K562 (cell line): Measurements from ENCODE around the gene ITGAD. TPM values are rescaled to one million over a fixed set of nuclear protein-coding genes. Genes with fewer than 3 reads are reported as not detected.

Experiments
- ATAC-seq: fragments of 200-7000 bp; cut with Tn5 transposase; 3 replicates; pipeline ENCODE4 v1.9.1; 2020; ENCODE audit warnings: moderate library complexity
- BruUV-seq: library from RNA; stranded (reverse); fragments of 400-500 nt; replicated peaks from 2 replicates; lab custom pipeline; 2021; lab: Mats Ljungman, UMichigan
- CTCF ChIA-PET: fragments of 300-600 bp; formaldehyde crosslinking; extraction: SDS; loops from one replicate; lab custom pipeline; 2021; ENCODE audit warnings: low intra/inter-chr PET ratio; lab: Yijun Ruan, JAX
- POLR2A ChIA-PET: fragments of 300-600, 350-650 bp; sonication (Branson Sonifier 250); formaldehyde crosslinking; extraction: SDS; loops from one replicate; lab custom pipeline; 2021; ENCODE audit warnings: antibody characterized with exemption, inconsistent platforms; lab: Yijun Ruan, JAX
- DNase-seq, 4 experiments: peaks; one replicate each; pipeline versions ENCODE4 v3.0.0 to v3.0.0-alpha.2; 2011 to 2018; ENCODE audit warnings: low spot score in 3 of 4, mixed read lengths in 3 of 4; ENCODE audit errors: extremely low read depth in 1 of 4
- FAIRE-seq: peaks from 2 replicates; lab custom pipeline; 2011; peaks lifted over from hg19 to GRCh38; lab: Jason Lieb, UNC
- H2AFZ ChIP-seq: 2 replicates; pipeline ENCODE4 v1.6.0; 2011; ENCODE audit warnings: low read depth, low read length, control low read depth, inconsistent platforms
- H3K27ac ChIP-seq: fragments of 200-600 bp; 3 replicates; pipeline ENCODE4 v1.8.0; 2011; ENCODE audit warnings: low read depth, mild to moderate bottlenecking, control low read depth, inconsistent platforms, low read length, moderate library complexity, mixed read lengths; ENCODE audit errors: extremely low read depth
- H3K27me3 ChIP-seq, 2 experiments: fragments of 300-600 bp in 1 of 2; 2 replicates in 1 of 2; 3 replicates in 1 of 2; pipeline versions ENCODE4 v1.6.0 to v1.8.0; 2011; ENCODE audit warnings: inconsistent platforms in 2 of 2, low read length in 2 of 2, mild to moderate bottlenecking in 1 of 2, mixed read lengths in 1 of 2, moderate library complexity in 1 of 2; ENCODE audit not compliant: control insufficient read depth in 2 of 2, insufficient read depth in 2 of 2
- H3K36me3 ChIP-seq: fragments of 300-600 bp; 3 replicates; pipeline ENCODE4 v1.8.0; 2011; ENCODE audit warnings: mild to moderate bottlenecking, low read length, inconsistent platforms; ENCODE audit not compliant: control insufficient read depth, insufficient read depth
- H3K4me1 ChIP-seq, 2 experiments: fragments of 200-600 bp in 1 of 2; replicated peaks in 1 of 2; 2 replicates in 1 of 2; 3 replicates in 1 of 2; pipeline versions ENCODE4 v1.5.1 to v1.8.0; 2011; ENCODE audit warnings: inconsistent platforms in 2 of 2, low read length in 2 of 2, mild to moderate bottlenecking in 1 of 2, mixed read lengths in 1 of 2, moderate library complexity in 1 of 2; ENCODE audit not compliant: control insufficient read depth in 2 of 2, insufficient read depth in 2 of 2
- H3K4me2 ChIP-seq: 2 replicates; pipeline ENCODE4 v1.6.1; 2011; ENCODE audit warnings: low read length, control low read depth, inconsistent platforms, mixed read lengths; ENCODE audit not compliant: insufficient read depth
- H3K4me3 ChIP-seq: fragments of 200-600 bp; sonication (generic), shearing (Covaris generic); 2 replicates; pipeline ENCODE4 v1.5.1; 2016; ENCODE audit warnings: control low read depth, inconsistent platforms
- H3K79me2 ChIP-seq: fragments of 200-600 bp; 3 replicates; pipeline ENCODE4 v1.8.0; 2011; ENCODE audit warnings: low read length, inconsistent platforms; ENCODE audit not compliant: control insufficient read depth, insufficient read depth
- H3K9ac ChIP-seq, 2 experiments: 2 replicates each; pipeline versions ENCODE4 v1.6.0 to v1.6.1; 2011; ENCODE audit warnings: low read depth in 2 of 2, low read length in 2 of 2, control low read depth in 1 of 2, inconsistent platforms in 1 of 2, mild to moderate bottlenecking in 1 of 2, mixed read lengths in 1 of 2; ENCODE audit not compliant: insufficient read depth in 1 of 2
- H3K9me1 ChIP-seq: one replicate; pipeline ENCODE4 v1.6.0; 2011; ENCODE audit warnings: inconsistent platforms, mild to moderate bottlenecking, low read length, moderate library complexity; ENCODE audit not compliant: control insufficient read depth, insufficient read depth
- H3K9me3 ChIP-seq: replicated peaks from 2 replicates; pipeline ENCODE4 v1.5.1; 2011; ENCODE audit warnings: low read depth, low read length, inconsistent platforms; ENCODE audit not compliant: control insufficient read depth, insufficient read depth
- H4K20me1 ChIP-seq: replicated peaks from 2 replicates; pipeline ENCODE4 v1.6.1; 2011; ENCODE audit warnings: low read length, inconsistent platforms, mixed read lengths; ENCODE audit not compliant: control insufficient read depth, insufficient read depth
- FOS ChIP-seq: IDR thresholded peaks from 3 replicates; pipeline ENCODE4 v1.6.1; 2011; ENCODE audit not compliant: insufficient read length; ENCODE audit errors: extremely low read depth
- GTF2E2 ChIP-seq: fragments of 200-800 bp; sonication (Bioruptor generic); IDR thresholded peaks from 2 replicates; pipeline ENCODE4 v1.6.1; 2016; ENCODE audit warnings: missing genetic modification characterization, missing compliant biosample characterization
- JUND ChIP-seq, 2 experiments: IDR thresholded peaks; 2 replicates in 1 of 2; 3 replicates in 1 of 2; pipeline ENCODE4 v1.6.1; 2011; ENCODE audit warnings: borderline replicate concordance in 2 of 2, low read depth in 2 of 2, low read length in 2 of 2, improper control_type of control experiment in 1 of 2, missing biosample characterization in 1 of 2, missing genetic modification characterization in 1 of 2, missing genetic modification reagents in 1 of 2
- MAFK ChIP-seq: IDR thresholded peaks from 2 replicates; pipeline ENCODE4 v1.6.1; 2011; ENCODE audit warnings: low read length, improper control_type of control experiment
- PCBP1 ChIP-seq: fragments of 200-400 bp; formaldehyde crosslinking; IDR thresholded peaks from 2 replicates; pipeline ENCODE4 v1.6.1; 2018; ENCODE audit warnings: mild to moderate bottlenecking, low read depth, low read length; ENCODE audit not compliant: poor library complexity, severe bottlenecking
- POLR3G ChIP-seq: IDR thresholded peaks from 2 replicates; pipeline ENCODE4 v1.6.1; 2011; ENCODE audit not compliant: insufficient read length, insufficient replicate concordance; ENCODE audit errors: extremely low read depth
- RBM17 ChIP-seq: fragments of 200-400 bp; formaldehyde crosslinking; IDR thresholded peaks from 2 replicates; pipeline ENCODE4 v1.6.1; 2017; ENCODE audit warnings: low read depth, mild to moderate bottlenecking, low read length, borderline replicate concordance
- STAG1 ChIP-seq: sonication (generic); formaldehyde crosslinking; IDR thresholded peaks from 2 replicates; pipeline ENCODE4 v1.5.0; 2020; ENCODE audit warnings: missing genetic modification reagents, borderline replicate concordance
- TCF7 ChIP-seq: sonication (generic); IDR thresholded peaks from 2 replicates; pipeline ENCODE4 v1.6.1; 2016; ENCODE audit warnings: antibody characterized with exemption, borderline replicate concordance
- ZNF140 ChIP-seq: fragments of 250-450 bp; sonication (Bioruptor Pico); IDR thresholded peaks from 2 replicates; pipeline ENCODE4 v1.8.0; 2021; ENCODE audit warnings: moderate library complexity, mild to moderate bottlenecking, inconsistent platforms
- ZNF274 ChIP-seq: IDR thresholded peaks from 2 replicates; pipeline ENCODE4 v1.6.1; 2011; ENCODE audit warnings: low read depth, mild to moderate bottlenecking, low read length, moderate library complexity, borderline replicate concordance
- ZNF282 ChIP-seq: sonication (generic); formaldehyde crosslinking; IDR thresholded peaks from 2 replicates; pipeline ENCODE4 v1.8.1; 2023; ENCODE audit warnings: missing genetic modification reagents
- ZNF311 ChIP-seq: fragments of 250-450 bp; sonication (Bioruptor Pico); IDR thresholded peaks from 2 replicates; pipeline ENCODE4 v1.4.0; 2020; ENCODE audit warnings: mild to moderate bottlenecking, moderate library complexity
- WGBS: fragments of 100-300 bp; shearing (Covaris generic); methylation state at CpG from one replicate; pipeline ENCODE4 v1.1.6; 2016; ENCODE audit warnings: low coverage, mixed read lengths; ENCODE audit not compliant: insufficient coverage; ENCODE audit errors: missing lambda C conversion rate; 5-methylcytosine and 5-hydroxymethylcytosine counted together
- in situ Hi-C: fragments of 300-500 bp; cut with MboI; formaldehyde crosslinking; loops from 4 replicates; pipeline ENCODE4 v1.15.0; 2018; ENCODE audit warnings: inconsistent platforms, mixed read lengths
- intact Hi-C: fragments of 100-400 bp; cut with micrococcal nuclease; formaldehyde crosslinking; loops from 2 replicates; pipeline ENCODE4 v1.14.2; 2022
- polyA plus RNA-seq, 8 experiments: library from polyadenylated mRNA; depleted of rRNA in 4 of 8; stranded (reverse) in 5 of 8; unstranded in 3 of 8; fragments of >200 nt; fragmentation: Nextera tagmentation in 2 of 8; fragmentation: Illumina TruSeq in 1 of 8; extraction: Ambion mirVana in 2 of 8; extraction: Trizol in 1 of 8; gene quantifications; 2 replicates each; pipeline versions ENCODE4 v1.2.1 to v1.2.3, GENCODE V29; 2011 to 2014; ENCODE audit warnings: inconsistent platforms in 1 of 8, missing spikeins in 1 of 8
- total RNA-seq, 7 experiments: library from RNA; depleted of rRNA in 6 of 7; stranded (reverse); fragments of >200 nt in 6 of 7; fragmentation: Illumina TruSeq in 2 of 7; extraction: Trizol in 2 of 7; gene quantifications; 2 replicates each; pipeline versions ENCODE4 v1.2.1 to v1.2.3, GENCODE V29; 2011 to 2021; ENCODE audit warnings: low replicate concordance in 1 of 7
- TF ChIP-seq, protein P1 (sequence below): fragments of 450-650 bp; IDR thresholded peaks from 2 replicates; pipeline ENCODE4 v1.6.1; 2016
- TF ChIP-seq, protein P2 (sequence below): fragments of 200-800 bp; sonication (Bioruptor generic); IDR thresholded peaks from 2 replicates; pipeline ENCODE4 v1.6.1; 2017; ENCODE audit warnings: missing genetic modification characterization, missing compliant biosample characterization
- TF ChIP-seq, protein P3 (sequence below): fragments of 450-650 bp; conservative IDR thresholded peaks from 2 replicates; pipeline ENCODE4 v1.6.1; 2016; ENCODE audit warnings: missing genetic modification characterization, low read depth, mild to moderate bottlenecking, missing compliant biosample characterization, moderate library complexity

ITGAD gene
- total and polyA plus RNA-seq, 9 of the 15 experiments (the other 6 are each of a cell fraction or from before 2014, with no cell fraction given), result not detected

DNA sequence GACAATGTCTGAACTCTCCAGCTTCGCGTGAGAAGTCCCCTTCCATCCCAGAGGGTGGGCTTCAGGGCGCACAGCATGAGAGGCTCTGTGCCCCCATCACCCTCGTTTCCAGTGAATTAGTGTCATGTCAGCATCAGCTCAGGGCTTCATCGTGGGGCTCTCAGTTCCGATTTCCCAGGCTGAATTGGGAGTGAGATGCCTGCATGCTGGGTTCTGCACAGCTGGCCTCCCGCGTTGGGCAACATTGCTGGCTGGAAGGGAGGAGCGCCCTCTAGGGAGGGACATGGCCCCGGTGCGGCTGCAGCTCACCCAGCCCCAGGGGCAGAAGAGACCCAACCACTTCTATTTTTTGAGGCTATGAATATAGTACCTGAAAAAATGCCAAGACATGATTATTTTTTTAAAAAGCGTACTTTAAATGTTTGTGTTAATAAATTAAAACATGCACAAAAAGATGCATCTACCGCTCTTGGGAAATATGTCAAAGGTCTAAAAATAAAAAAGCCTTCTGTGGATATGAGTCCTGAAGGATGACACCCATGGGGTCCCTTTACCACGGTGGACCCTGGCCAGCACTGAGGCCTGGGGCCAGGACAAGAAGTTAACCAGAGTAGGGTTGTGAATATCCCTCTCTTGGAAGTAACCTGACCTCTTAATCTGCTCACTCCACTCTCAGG, 10.5 kb upstream of the ITGAD start:
- no peak overlapping the region for H3K9ac ChIP-seq
- H2AFZ ChIP-seq, result no peak overlapping the region
- H3K4me3 ChIP-seq, result no peak overlapping the region
- no TSS peak for BruUV-seq
- H3K79me2 ChIP-seq, result no peaks in the 10 kb centered on the region
- ChIA-PET CTCF (interaction anchor here (0.6 to 1.7 kb wide), 3 partner anchors 397 to 499 kb away, joined by 3 to 15 read pairs (median 3); partner anchors contain the start of gene HSD3B7), POLR2A (interaction anchor here (0.6 to 1.9 kb wide), 8 partner anchors 9 to 326 kb away, joined by 3 to 10 read pairs (median 4); partner anchors contain the start of gene FUS)
- H3K9me3 ChIP-seq, result no peaks in the 10 kb centered on the region
- H3K27ac ChIP-seq, result no peak overlapping the region
- no peaks in the 10 kb centered on the region for H4K20me1 ChIP-seq
- intact Hi-C loops, result loop anchor here (5.0 to 10.0 kb wide), 4 partner anchors 62 to 492 kb away; partner anchors contain the start of genes PYCARD, ZNF267 and ZNF843
- H3K9me1 ChIP-seq, result no peaks in the 10 kb centered on the region
- in situ Hi-C loops, result loop anchor here (10.0 kb wide), 1 partner anchor 312 kb away; no protein-coding TSS in a partner anchor
- ATAC-seq (peak; percentile 96), DNase-seq (peak; percentile 71 to 82 (median 72)), FAIRE-seq (peak; percentile 84)
- peaks cover 0 to 5% of the 10 kb centered on the region in 2 experiments; a peak in 2 of 5 replicates for H3K4me1 ChIP-seq
- no peaks in the 10 kb centered on the region for H3K36me3 ChIP-seq
- WGBS, result 18% methylated on average over 14 of the region's 14 CpGs
- H3K4me2 ChIP-seq, result no peak overlapping the region
- H3K27me3 ChIP-seq, result peaks cover 3 to 34% of the 10 kb centered on the region in 2 experiments; a peak in 4 of 5 replicates
- TF ChIP-seq, protein P1, sequence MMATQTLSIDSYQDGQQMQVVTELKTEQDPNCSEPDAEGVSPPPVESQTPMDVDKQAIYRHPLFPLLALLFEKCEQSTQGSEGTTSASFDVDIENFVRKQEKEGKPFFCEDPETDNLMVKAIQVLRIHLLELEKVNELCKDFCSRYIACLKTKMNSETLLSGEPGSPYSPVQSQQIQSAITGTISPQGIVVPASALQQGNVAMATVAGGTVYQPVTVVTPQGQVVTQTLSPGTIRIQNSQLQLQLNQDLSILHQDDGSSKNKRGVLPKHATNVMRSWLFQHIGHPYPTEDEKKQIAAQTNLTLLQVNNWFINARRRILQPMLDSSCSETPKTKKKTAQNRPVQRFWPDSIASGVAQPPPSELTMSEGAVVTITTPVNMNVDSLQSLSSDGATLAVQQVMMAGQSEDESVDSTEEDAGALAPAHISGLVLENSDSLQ, result no peak
- TF ChIP-seq FOS (no peak), ZNF140 (CRISPR knock-in tag) (no peak), ZNF311 (no peak), TCF7 (no peak), POLR3G (no peak), PCBP1 (no peak), ZNF282 (CRISPR knock-in tag) (no peak), GTF2E2 (tag) (no peak), STAG1 (CRISPR knock-in tag) (peak; percentile 78), ZNF274 (no peak), RBM17 (no peak), MAFK (peak; percentile 40; the same call in 1 of the 2 replicates), JUND (IDR thresholded peaks at IDR 0.05; ENCODE audit: borderline replicate concordance, low read depth, low read length) (0 out of 2 replicates have a peak, but pooled peaks have one; percentile 19), JUND (tag; IDR thresholded peaks at IDR 0.05; ENCODE audit: borderline replicate concordance, low read depth, low read length) (no peak)
- TF ChIP-seq, protein P2, sequence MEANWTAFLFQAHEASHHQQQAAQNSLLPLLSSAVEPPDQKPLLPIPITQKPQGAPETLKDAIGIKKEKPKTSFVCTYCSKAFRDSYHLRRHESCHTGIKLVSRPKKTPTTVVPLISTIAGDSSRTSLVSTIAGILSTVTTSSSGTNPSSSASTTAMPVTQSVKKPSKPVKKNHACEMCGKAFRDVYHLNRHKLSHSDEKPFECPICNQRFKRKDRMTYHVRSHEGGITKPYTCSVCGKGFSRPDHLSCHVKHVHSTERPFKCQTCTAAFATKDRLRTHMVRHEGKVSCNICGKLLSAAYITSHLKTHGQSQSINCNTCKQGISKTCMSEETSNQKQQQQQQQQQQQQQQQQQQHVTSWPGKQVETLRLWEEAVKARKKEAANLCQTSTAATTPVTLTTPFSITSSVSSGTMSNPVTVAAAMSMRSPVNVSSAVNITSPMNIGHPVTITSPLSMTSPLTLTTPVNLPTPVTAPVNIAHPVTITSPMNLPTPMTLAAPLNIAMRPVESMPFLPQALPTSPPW, result 0 out of 2 replicates have a peak, but pooled peaks have one; percentile 23
- TF ChIP-seq, protein P3, sequence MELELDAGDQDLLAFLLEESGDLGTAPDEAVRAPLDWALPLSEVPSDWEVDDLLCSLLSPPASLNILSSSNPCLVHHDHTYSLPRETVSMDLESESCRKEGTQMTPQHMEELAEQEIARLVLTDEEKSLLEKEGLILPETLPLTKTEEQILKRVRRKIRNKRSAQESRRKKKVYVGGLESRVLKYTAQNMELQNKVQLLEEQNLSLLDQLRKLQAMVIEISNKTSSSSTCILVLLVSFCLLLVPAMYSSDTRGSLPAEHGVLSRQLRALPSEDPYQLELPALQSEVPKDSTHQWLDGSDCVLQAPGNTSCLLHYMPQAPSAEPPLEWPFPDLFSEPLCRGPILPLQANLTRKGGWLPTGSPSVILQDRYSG, result no peak
